Progenitor cell of endocrine pancreas (in vitro differentiated cells): ENCODE data around the gene BCAS3. TPM values are rescaled to one million over a fixed set of nuclear protein-coding genes. Genes with fewer than 3 reads are reported as not detected.

Source experiments
- DNase-seq: peaks from one replicate; pipeline ENCODE4 v3.0.0; 2021; ENCODE audit warnings: low spot score; ENCODE audit not compliant: unreplicated experiment
- H3K27ac Mint-ChIP-seq: 2 replicates; pipeline ENCODE4 v1.8.0; 2021; ENCODE audit warnings: mild to moderate bottlenecking, moderate library complexity, mixed read lengths
- H3K27me3 Mint-ChIP-seq: 2 replicates; pipeline ENCODE4 v1.8.0; 2021; ENCODE audit warnings: mixed read lengths
- H3K36me3 Mint-ChIP-seq: 2 replicates; pipeline ENCODE4 v1.8.0; 2022; ENCODE audit warnings: mixed read lengths; ENCODE audit not compliant: insufficient read depth
- H3K4me1 Mint-ChIP-seq: 2 replicates; pipeline ENCODE4 v1.8.0; 2021; ENCODE audit warnings: low read depth, mixed read lengths
- H3K4me3 Mint-ChIP-seq: 2 replicates; pipeline ENCODE4 v1.8.0; 2021; ENCODE audit warnings: low read depth, mild to moderate bottlenecking, moderate library complexity, mixed read lengths
- H3K9me3 Mint-ChIP-seq: 2 replicates; pipeline ENCODE4 v1.8.0; 2021; ENCODE audit warnings: low read depth, mixed read lengths
- total RNA-seq: library from RNA; stranded (reverse); gene quantifications from 2 replicates; pipeline ENCODE4 v1.2.1, GENCODE V29; 2021
- TF ChIP-seq, protein P1 (sequence below): fragments of 200-600 bp; sonication (generic); IDR thresholded peaks from one replicate; pipeline ENCODE4 v1.5.0; 2021; ENCODE audit warnings: antibody characterized with exemption, mild to moderate bottlenecking; ENCODE audit not compliant: unreplicated experiment

Gene BCAS3
- total RNA-seq, 1 donor from 2014 or later, result 36.1 TPM

DNA sequence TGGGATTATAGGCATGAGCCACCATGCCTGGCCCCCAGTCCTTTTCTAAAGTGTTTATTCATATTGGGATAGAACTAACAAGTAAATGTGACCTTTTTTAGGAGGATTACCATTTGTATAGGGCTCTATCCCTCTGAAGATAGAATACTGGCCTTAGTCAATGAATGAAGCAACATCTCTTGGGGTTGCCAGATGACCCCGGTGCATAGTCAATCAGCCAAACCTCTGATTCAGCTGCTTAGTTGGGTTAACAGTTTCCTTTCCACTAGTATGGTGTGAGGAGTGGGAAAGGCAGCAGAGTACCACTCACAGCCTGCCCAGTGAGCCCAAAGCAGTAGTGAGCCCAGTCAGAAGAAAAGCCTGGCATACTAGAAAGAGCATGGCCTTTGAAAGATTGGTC, 627.4 kb downstream of the BCAS3 start:
- no peaks in the 10 kb centered on the region for H3K36me3 Mint-ChIP-seq
- H3K4me3 Mint-ChIP-seq, result no peak overlapping the region
- no peaks in the 10 kb centered on the region for H3K9me3 Mint-ChIP-seq
- DNase-seq, result no peak
- no peak overlapping the region for H3K27ac Mint-ChIP-seq
- peaks cover 3% of the 10 kb centered on the region for H3K4me1 Mint-ChIP-seq
- peaks cover 4% of the 10 kb centered on the region for H3K27me3 Mint-ChIP-seq
- TF ChIP-seq, protein P1, sequence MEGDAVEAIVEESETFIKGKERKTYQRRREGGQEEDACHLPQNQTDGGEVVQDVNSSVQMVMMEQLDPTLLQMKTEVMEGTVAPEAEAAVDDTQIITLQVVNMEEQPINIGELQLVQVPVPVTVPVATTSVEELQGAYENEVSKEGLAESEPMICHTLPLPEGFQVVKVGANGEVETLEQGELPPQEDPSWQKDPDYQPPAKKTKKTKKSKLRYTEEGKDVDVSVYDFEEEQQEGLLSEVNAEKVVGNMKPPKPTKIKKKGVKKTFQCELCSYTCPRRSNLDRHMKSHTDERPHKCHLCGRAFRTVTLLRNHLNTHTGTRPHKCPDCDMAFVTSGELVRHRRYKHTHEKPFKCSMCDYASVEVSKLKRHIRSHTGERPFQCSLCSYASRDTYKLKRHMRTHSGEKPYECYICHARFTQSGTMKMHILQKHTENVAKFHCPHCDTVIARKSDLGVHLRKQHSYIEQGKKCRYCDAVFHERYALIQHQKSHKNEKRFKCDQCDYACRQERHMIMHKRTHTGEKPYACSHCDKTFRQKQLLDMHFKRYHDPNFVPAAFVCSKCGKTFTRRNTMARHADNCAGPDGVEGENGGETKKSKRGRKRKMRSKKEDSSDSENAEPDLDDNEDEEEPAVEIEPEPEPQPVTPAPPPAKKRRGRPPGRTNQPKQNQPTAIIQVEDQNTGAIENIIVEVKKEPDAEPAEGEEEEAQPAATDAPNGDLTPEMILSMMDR, result no peak

DNA sequence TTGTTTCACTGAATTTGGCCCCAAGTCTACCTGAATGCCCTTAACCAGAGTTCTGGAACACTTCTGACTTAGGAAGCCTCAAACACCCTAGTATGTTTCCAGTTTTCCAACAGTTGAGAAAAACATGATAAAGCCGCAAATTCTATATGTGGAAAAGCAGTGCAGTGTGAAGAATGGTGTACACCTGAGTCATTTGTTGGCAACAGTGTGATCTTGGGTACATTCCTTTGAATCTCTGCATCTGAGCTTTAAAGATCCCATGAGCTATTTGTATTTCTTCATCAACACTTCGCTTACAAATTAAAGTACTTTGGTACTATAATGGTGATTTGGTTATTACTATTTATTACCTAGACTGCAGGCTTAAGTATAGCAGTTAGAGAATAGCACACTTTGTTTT, 628.4 kb downstream of the BCAS3 start:
- peaks cover 3% of the 10 kb centered on the region for H3K4me1 Mint-ChIP-seq
- H3K4me3 Mint-ChIP-seq, result no peak overlapping the region
- H3K27ac Mint-ChIP-seq, result no peak overlapping the region
- no peaks in the 10 kb centered on the region for H3K9me3 Mint-ChIP-seq
- no peak for DNase-seq
- H3K27me3 Mint-ChIP-seq, result peaks cover 4% of the 10 kb centered on the region
- H3K36me3 Mint-ChIP-seq, result no peaks in the 10 kb centered on the region
- TF ChIP-seq, protein P1, result no peak

DNA sequence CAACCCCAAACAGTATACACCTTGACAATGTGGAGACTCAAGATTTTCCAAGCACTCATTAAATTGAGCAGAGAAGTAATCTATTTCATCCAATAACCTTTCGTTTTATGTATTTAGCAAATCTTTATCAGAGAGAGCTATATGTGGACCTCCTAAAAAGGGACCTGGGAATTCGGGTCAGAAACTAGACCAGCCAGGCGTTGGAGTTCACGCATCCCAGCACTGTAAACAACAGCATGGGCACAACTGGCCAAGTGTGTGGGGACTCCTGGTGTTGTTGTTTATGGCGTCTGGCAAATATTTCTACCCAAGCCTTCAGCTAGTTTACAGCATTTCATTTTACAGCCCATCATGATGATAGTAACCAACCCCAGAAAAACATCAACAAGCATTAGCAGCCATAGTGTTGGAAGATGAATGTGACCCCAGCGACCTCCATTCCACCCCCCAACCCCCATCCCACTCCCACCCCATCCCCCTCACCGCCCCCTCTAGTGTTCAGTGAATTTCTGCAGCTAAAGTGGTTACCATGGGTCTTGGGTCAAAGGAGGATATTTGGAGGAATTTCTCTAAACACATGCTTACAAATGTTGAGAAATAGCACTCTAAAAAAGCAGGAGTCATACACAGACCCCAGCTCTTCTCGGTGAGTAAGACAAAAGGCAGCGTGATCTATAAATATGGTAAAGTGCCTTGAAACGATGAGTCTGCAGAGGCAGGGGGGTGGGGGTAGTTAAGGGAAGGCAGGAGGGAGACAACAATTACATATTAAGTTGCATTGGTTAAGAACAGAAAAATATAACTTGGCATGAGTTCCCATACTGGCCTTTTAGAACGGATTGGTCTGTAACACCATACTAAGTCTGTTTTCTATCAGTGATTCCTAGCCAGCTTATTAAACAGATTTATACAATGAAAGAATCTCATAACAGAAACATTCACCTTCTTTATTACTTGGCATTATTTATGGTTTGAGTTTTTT, 630.5 kb downstream of the BCAS3 start:
- no peak overlapping the region for H3K4me3 Mint-ChIP-seq
- peaks cover 4% of the 10 kb centered on the region for H3K27me3 Mint-ChIP-seq
- no peak for DNase-seq
- H3K36me3 Mint-ChIP-seq, result no peaks in the 10 kb centered on the region
- peaks cover under 1% of the 10 kb centered on the region for H3K4me1 Mint-ChIP-seq
- no peak overlapping the region for H3K27ac Mint-ChIP-seq
- TF ChIP-seq, protein P1, result no peak
- no peaks in the 10 kb centered on the region for H3K9me3 Mint-ChIP-seq

DNA sequence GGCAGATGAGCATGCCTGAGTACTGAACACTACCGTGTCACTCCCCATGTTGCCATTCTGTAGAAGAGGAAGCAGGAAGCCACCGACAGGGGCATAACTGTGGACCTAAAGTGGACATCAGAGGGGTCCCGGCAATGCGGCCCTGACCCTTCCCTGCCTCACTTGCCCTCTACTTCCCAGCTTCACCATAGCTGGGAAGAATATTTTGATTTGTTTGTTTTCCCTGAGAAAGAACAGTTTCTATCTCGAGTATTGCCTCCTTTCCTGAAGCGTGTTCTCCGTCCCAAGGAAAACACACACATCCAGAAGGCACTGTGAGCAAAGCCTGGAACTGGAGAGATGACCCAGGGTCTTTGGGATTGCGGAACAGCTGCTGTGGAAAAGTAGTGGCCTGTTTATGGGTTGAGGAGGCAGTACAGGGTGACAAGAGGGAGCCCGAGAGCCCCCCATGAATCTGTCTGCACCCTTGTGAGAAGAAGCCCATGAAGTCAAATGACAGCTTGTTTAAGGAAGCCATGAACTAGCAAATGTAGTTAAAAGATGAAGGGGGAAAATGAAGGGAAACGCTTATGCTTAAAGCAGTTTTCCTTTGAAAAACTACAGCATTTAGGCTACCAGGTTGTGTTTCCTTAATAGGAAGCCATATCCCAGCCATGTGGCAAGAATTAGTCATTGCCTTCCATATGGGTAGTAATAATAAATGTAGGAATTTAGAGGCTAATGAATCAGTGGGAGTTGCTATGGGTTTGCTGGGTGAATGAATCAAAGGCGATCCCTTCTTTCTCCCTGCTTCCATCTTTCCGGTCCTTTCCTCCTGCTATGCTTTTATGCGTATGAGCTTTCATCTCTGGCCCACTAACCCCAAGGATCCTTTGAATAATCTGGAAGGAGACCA, 632.0 kb downstream of the BCAS3 start:
- TF ChIP-seq, protein P1, result no peak
- Mint-ChIP-seq H3K27ac (no peak overlapping the region), H3K36me3 (no peaks in the 10 kb centered on the region), H3K9me3 (no peaks in the 10 kb centered on the region), H3K27me3 (no peaks in the 10 kb centered on the region), H3K4me1 (peaks cover 7% of the 10 kb centered on the region), H3K4me3 (no peak overlapping the region)
- no peak for DNase-seq

DNA sequence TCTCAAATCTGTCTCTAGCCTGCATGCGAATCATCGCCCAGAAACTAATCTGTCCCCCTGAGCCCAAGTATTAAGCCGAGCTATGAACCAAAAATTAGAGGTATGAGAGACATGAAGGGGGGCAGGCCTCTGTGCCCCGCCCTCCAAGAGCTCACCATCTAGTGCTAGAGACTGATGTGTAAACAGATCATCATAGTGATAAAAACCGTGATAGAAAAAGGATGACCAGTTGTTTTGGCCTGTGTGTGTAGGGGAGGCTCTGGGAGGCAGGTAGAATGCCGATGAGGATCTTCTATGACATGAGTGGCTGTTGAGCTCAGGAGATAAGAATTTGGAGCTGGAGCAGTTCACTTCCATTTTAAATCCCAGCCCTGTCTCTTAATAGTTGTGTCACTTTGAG, 632.9 kb downstream of the BCAS3 start:
- Mint-ChIP-seq H3K9me3 (no peaks in the 10 kb centered on the region), H3K36me3 (no peaks in the 10 kb centered on the region), H3K27me3 (no peaks in the 10 kb centered on the region), H3K4me1 (peaks cover 7% of the 10 kb centered on the region), H3K27ac (no peak overlapping the region), H3K4me3 (no peak overlapping the region)
- no peak for DNase-seq
- TF ChIP-seq, protein P1, result no peak
